ENCODE data around the gene CD53.

Gene CD53

DNA sequence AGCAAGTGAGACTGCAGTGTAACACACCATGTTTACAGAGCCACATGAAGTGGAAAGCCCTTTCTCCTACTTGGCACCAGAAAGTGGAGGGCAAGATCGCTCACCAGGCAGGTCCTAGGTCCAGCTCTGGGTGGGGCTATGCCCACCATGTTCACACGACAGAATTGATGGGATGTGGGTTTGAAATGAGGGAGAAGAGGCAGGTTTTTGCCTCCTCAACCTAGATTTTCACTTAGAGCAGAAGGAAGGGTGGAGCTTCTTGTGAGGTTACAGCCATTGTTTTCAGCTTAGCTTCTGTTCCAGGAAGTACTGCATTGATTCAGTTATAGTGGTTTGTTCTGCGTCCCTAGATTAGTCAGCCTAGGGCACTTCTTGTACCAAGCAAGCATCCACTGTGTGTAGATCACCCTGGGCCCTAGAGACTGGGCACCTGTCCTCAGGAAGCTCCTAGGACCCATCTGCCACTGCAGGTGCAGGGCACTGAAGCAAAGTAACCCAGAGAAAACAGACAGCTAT lies 2.3 kb downstream of the CD53 start:
- no peak for DNase-seq (ENCODE audit: low read depth in 2 of 3, low spot score in 2 of 3)

DNA sequence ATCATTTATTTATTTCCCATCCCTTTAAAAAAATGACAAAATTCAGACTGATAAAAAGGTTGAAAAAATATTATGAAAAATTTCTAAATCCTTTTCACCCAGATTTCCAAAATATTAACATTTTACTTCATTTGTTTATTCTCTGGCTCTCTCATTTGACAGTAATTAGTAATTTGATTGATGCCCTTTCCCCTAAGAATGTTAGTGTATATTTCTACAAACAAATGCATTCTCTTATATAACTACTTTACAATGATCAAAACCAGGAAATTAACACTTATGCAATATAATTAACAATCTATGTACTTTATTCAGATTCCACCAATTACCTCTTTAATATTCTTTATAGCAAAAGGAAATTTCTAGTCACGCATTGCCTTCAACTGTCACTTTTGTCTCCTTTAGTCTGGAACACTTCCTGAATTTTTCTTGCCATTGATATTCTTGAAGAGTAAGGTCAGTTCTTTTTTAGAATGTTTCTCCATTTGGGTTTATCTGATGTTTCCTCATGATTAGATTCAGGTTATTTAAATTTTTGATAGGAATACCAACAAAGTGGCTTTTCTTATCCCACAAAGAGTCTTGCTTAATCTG lies 3.9 kb downstream of the CD53 start:
- DNase-seq (ENCODE audit: low read depth in 2 of 3, low spot score in 2 of 3), result no peak

DNA sequence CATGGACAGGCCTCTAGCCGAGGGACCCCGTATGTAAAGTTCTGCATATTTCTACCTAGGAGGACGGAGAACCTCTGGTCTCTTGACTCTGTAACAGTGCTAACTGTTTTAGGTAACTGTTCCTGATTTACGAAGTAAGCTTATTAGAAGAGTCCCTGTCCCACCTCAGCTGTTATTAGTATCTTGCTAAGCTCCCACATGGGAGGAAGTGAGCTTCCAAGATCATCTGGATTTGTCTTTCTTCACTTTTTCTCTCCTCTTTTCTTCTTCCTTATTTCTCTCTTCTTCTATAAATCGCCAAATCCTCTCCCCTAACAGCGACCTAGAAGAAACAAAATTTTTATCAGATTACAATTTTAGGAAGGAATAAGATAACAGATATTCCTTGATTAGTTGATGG lies 4.4 kb downstream of the CD53 start:
- no peak for DNase-seq (ENCODE audit: low read depth in 2 of 3, low spot score in 2 of 3)

DNA sequence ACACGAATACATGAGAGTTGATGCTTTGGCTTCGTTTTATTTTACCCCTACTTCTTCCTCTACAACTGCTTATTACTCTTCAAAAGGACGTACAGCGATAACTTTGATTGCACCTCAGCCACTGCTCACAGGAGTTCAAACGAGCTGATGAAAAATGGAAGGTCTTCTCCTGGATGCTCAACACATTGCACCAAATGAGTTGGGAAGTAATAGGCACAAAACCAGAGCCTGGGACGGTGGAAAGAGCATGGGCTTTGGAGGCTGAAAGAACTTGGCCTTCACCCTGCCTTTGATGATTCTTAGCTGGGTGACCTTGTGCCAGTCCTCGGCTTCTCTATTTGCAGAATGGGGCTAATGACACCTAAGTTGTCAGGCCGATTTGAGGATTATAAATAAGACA lies 4.8 kb downstream of the CD53 start:
- DNase-seq (ENCODE audit: low read depth in 2 of 3, low spot score in 2 of 3), result no peak

DNA sequence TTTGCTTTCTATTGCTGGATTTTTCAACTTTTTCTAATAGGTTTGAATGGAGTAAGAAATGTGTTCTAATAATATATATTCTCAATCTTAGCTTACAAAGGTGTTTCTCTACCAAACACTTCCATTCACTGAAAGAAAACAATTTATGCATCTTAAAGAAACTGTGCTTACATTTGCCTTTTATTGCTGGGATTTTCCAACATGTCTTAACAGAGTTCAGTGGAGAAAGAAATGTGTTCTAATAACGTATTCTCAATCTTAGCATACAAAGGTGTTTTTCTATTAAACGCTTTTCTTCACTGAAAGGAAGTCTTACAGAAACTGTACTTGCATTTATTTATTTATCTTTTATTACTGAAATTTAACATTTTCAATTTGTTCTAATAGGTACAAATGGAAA lies 5.6 kb downstream of the CD53 start:
- DNase-seq (ENCODE audit: low read depth in 2 of 3, low spot score in 2 of 3), result no peak

DNA sequence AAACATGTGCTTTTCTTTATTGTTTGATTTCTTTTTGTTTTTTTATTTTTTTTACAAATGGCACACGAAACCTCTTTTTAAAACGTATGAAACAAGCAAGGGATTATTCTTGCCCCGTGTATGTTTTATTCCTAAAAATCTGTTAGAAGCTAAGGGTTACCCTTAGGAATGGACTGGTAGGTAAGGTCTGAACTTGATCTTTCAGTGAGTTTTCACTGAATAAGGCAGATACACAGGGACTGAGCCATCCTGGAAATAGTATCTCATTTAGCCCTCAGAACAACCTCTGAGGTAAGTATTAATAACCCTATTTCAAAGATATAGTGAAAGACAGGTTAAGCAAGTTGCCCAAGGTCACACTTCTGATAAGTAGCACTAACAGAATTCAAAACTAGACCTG lies 6.0 kb downstream of the CD53 start:
- no peak for DNase-seq (ENCODE audit: low read depth in 2 of 3, low spot score in 2 of 3)

DNA sequence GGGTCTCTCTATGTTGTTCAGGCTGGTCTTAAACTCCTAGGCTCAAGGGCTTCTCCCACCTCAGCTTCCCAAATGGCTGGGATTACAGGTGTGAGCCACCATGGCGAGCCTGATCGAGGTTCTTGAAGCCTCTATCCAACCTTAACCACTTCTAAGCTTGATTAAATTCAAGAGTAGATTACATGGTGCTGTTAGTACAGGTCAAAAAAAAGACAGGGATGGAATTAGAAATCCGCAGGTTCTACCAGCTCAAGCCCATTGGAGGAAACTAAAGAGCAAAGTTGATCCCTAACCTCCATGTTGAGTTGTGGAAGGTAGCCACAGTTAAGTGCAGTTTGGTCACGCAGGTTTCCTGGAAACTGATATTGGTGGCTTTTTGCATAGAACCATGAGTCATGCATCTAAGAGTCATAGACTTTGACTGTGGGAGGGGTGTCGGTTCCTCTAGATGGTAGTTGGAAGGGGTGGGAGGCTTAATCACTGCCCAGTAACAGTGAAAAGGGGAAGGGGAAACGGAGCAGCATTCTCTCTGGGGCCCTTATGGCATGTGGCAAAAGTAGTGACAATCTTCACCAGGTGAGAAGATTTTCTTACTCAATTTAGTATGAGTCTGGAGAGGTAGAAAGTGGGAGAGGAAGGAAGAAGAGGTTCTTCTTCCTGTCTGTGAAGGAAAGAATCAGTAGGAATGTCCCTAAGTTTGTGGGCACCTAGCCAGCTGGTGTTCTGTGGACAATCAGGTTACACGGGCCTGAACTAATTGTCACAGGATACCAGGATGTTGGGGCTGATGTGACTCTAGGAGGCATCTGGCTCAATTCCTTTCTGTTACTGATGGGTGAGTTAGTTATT lies 7.0 kb downstream of the CD53 start:
- DNase-seq (ENCODE audit: low read depth in 2 of 3, low spot score in 2 of 3), result peak in 1 of 3 experiments; percentile 31

DNA sequence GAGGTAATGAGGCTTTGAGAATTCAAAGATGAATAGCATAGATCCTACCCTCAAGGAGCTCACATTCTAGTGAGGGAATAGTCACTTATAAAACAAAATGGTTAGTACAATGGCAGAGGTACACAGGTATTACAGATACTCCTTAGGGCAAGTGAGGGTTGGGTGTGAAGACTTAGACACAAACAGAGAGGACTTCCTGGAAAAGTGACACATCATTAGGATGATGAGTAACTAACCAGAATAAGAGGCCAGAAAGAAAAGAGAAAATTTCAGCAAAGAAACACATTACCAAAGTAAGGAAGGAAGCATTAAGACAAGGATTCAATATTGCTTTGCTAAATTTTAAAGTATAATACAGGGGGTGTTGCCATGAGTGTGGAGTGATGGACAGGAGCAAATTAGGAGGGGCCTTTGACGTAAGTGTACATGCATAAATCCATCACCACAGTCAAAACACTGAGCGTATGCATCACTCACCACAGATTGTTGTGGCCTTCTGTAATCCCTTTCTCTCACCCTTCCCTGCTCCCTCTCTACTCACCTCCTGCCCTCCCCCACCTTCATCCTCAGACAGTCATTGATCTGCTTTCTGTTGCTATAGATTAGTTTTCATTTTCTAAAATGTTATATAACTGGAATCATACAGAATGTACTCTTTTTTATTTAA lies 7.9 kb downstream of the CD53 start:
- DNase-seq (ENCODE audit: low read depth in 2 of 3, low spot score in 2 of 3), result no peak

DNA sequence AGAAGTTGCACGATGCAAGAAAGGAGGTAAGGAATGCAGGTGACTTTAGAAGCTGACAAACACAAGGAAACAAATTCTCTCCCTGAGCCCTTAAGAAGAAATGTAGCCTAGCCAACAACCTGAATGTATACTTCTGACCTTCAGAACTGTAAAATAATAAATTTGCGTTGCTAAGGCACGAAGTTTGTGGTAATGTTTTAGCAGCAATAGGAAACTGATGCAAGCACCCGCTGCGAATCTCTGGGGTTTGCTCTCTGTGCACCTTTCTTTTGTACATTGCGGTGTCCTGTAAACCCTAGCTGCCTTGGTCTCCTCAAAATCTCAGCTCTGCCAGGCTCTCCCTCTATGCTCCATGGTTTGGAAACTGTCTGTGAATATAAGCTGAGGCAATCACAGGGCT lies 15.1 kb downstream of the CD53 start:
- DNase-seq (ENCODE audit: low read depth in 2 of 3, low spot score in 2 of 3), result no peak

DNA sequence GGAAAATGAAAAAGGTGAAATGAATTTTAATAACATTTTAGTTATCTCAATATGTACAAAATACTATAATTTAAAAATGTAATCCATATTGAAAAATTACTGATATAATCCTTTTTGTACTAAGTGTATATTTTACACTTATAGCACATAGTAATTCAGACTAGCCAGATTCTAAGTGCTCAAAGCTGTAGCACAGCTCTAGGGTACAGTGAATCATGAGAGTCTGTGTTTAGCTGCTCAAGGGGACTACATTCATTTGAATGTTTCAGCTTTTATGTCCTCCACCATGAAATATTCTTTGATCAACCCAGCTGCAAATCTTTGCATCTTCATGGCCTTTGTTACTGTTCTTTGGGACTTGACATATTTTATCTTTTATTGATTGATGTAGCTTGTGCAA lies 15.7 kb downstream of the CD53 start:
- no peak for DNase-seq (ENCODE audit: low read depth in 2 of 3, low spot score in 2 of 3)

DNA sequence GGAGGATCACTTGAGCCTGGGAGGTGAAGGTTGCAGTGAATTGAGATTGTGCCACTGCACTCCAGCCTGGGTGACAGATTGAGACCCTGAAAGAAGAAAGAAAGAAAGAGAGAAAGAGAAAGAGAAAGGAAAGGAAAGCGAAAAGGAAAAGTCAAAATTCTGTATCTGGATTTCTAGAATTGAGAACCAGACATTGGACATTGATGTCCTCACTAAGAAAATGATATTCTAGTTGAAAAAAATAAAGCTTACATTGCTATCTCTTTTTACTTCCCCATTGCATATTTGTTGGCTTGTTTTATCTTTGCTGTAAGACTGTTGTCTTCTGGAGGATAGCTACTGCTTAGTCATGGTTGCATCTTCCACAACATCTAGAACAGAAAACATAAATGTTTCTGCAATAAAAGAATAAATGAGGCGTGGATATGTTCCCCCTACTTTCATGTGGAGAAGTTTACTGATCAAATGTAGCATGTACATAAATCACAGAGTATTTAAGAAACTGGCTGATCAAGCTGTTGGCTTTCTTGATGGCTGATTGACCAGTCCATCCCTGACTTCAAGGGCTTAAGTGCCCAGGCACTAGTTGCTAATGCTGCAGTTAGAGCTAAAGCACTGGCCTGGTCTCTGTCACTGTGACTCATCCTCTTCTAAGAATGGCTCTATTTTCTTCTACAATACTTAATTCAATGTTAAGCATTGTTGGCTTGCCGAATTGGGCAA lies 17.7 kb downstream of the CD53 start:
- DNase-seq (ENCODE audit: low read depth in 2 of 3, low spot score in 2 of 3), result no peak

DNA sequence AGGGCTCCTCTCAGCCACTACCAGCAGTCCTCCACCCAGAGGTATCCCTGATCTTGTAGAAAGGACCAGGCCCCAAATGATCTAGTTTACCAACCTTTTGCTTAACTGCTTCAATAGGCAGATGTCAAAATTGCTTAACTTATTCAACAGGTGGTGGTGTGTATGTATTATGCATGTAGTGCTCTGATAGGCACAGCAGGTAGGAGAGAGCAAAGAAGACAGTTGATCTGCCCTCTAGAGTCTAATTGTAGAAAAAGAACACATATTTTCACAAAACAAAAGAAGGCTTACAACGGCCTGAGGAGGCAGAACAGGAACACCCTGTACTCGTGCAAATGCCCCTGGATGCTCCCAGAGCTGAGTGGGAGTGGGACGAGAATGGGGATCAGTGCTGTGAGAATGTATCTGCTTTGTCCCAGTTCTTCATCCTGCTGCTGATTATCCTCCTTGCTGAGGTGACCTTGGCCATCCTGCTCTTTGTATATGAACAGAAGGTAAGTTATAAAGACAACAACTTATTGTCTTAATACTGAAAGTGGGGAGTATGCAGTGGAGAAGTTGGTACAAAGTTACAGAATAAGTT lies 21.1 kb downstream of the CD53 start:
- DNase-seq (ENCODE audit: low read depth in 2 of 3, low spot score in 2 of 3), result no peak

DNA sequence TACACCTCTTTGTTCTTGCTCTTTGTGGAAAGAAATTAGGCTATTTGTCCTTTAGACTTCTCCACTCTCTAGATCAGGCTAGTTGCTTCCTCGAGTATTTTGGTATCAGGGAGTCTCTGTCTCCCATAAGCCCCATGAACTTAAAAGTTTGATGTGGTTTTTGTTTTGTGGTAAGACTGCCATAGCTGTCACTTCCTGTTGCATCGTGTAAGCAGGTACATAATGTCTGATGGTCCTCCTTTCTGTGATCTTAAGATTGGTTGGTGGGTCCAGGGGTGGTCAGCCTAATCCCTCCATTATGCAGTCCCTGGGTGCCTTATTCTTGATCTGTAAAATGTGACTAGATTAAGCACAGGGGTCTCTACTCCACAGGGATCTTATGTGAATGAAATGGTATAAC lies 23.1 kb downstream of the CD53 start:
- no peak for DNase-seq (ENCODE audit: low read depth in 2 of 3, low spot score in 2 of 3)

DNA sequence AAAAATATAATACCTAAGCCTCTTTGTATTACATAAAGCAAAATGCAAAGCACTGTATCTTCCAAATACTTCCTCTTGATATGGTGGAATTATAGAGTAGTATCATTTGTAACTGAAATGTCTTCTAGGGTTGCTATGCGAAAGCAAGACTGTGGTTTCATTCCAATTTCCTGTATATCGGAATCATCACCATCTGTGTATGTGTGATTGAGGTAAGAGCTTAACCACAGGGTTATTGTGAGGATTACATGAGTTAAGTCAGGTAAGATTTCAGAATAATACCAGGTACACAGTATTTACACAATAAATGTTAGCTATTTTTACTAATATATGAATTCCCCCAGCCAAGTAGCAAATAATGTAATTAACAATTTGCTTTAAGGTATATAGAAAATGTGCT lies 24.7 kb downstream of the CD53 start:
- no peak for DNase-seq (ENCODE audit: low read depth in 2 of 3, low spot score in 2 of 3)

DNA sequence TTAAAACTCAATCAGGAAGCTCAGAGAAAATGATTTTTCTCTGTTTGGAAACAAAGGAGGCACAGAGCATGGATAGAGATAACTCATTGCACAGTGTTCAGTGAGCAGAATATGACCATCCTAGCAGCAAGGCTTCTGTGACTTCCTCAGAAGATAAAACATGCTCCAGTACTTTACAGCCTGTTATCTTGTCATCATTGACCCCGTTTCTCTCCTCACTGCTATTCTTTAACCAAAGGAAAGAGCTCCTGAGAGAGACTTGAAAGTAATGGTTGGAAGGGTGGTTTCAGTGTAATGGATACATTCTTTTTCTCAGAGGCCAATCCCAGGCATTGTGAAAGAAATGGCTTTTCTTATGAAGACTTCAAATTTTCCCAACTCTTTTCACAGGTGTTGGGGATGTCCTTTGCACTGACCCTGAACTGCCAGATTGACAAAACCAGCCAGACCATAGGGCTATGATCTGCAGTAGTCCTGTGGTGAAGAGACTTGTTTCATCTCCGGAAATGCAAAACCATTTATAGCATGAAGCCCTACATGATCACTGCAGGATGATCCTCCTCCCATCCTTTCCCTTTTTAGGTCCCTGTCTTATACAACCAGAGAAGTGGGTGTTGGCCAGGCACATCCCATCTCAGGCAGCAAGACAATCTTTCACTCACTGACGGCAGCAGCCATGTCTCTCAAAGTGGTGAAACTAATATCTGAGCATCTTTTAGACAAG lies 25.9 kb downstream of the CD53 start:
- DNase-seq (ENCODE audit: low read depth in 2 of 3, low spot score in 2 of 3), result no peak

DNA sequence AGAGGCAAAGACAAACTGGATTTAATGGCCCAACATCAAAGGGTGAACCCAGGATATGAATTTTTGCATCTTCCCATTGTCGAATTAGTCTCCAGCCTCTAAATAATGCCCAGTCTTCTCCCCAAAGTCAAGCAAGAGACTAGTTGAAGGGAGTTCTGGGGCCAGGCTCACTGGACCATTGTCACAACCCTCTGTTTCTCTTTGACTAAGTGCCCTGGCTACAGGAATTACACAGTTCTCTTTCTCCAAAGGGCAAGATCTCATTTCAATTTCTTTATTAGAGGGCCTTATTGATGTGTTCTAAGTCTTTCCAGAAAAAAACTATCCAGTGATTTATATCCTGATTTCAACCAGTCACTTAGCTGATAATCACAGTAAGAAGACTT lies 26.5 kb downstream of the CD53 start:
- no peak for DNase-seq (ENCODE audit: low read depth in 2 of 3, low spot score in 2 of 3)

DNA sequence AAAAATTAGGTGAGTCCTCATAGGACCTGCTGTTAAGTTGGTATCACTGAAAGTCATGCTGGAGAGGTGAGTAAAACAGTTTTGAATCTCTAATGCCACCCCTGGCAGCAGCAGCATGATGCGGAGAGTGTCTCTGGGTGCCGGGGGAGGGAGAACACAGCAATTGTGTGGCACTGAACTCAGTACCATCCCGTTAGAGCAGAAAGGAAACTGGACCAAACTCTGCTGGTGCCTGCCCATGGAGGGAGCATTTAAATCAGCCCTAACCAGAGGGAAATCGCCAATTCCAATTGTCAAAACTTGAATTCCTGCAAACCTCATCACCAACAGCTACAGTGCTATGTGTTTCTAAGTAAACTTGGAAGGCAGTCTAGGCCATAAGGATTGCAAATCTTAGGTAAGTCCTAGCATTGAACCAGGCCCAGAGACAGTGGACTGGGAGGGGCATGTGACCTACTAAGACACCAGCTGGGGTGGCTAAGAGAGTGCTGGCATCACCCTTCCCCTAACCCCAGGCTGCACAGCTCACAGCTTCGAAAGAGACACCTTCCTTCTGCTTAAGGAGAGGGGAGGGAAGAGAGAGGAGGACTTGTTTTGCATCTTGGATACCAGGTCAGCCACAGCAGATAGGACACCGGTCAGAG lies 30.0 kb downstream of the CD53 start:
- DNase-seq (ENCODE audit: low read depth in 2 of 3, low spot score in 2 of 3), result no peak

DNA sequence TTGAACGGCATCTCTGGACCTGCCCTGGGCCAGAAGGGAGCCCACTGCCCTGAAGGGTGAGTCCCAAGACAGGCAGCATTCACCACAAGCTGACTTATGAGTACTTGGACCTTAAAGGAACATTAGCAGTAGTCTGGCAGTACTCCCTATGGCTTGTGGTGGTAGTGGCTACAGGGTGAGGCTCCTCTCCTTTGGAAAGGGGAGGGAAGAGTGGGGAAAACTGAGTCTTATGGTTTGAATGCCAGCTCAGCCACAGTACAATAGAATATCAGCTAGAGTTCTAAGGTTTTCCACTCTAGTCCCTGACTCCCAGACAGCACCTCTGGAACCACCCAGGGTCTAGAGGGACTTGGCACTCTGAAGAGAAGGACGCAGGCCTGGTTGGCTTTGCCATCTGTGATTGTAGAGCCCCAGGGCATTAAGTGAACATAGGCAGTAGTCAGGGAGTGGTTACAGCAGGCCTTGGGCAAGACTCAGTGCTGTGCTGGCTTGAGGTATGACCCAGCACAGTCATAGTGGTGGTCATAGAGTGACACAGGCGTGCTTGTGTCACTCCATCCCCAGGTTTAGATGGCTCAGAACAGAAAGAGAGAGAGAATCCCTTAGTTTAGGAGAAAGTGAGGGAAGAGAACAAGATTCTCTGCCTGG lies 31.0 kb downstream of the CD53 start:
- DNase-seq (ENCODE audit: low read depth in 2 of 3, low spot score in 2 of 3), result no peak

DNA sequence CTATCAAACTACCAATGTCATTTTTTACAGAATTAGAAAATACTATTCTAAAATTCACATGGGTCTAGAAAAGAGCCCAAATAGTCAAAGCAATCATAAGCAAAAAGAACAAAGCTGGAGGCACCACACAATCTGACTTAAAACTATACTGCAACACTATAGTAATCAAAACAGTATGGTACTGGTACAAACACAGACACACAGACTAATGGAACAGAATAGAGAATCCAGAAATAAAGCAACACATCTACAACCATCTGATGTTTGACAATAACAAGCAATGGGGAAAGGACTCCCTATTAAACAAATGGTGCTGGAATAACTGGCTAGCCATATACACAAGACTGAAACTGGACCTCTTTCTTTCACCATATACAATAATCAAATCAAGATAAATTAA lies 39.8 kb downstream of the CD53 start:
- DNase-seq (ENCODE audit: low read depth in 2 of 3, low spot score in 2 of 3), result no peak

DNA sequence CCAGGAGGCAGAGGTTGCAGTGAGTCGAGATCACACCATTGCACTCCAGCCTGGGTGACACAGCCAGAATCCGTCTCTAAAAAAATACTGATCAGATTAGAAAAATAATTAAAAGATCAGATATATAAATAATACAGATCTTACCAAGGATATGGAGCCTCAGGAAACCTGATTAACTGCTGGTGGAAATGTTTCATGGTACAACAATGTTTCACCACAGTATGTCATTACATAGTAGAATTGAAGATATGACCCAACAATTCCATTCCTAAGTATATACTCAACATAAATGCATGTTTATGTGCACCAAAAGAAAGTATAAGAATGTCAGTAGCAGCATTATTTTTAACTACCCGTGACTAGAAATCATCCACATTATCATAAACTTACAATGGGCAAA lies 41.7 kb downstream of the CD53 start:
- no peak for DNase-seq (ENCODE audit: low read depth in 2 of 3, low spot score in 2 of 3)
